Vagina (tissue), 2 donors: ENCODE measurements around the gene GH2. TPM values are rescaled to one million over a fixed set of nuclear protein-coding genes. Genes with fewer than 3 reads are reported as not detected.
"Not testable (repeated sequence)": the region's sequence is repeated elsewhere in the genome, so short reads cannot be mapped to it uniquely, and the experiment has no call there.

Source experiments
- DNase-seq, 2 donors: peaks; one replicate each; pipeline ENCODE4 v3.0.0-alpha.2; 2017; ENCODE audit errors: extremely low spot score in 2 of 2
- H3K27ac ChIP-seq: fragments of 200-600 bp; sonication (generic); one replicate; pipeline ENCODE4 v1.5.1; 2019
- H3K27me3 ChIP-seq: fragments of 200-600 bp; sonication (generic); one replicate; pipeline ENCODE4 v1.5.1; 2019
- H3K36me3 ChIP-seq, 2 donors: fragments of 200-600 bp; sonication (generic); one replicate each; pipeline ENCODE4 v1.5.1; 2017 to 2019
- H3K4me1 ChIP-seq: fragments of 200-600 bp; sonication (generic); one replicate; pipeline ENCODE4 v1.5.1; 2019
- H3K4me3 ChIP-seq, 2 donors: fragments of 200-600 bp; sonication (generic); 1 replicate in 1 of 2; 2 replicates in 1 of 2; pipeline ENCODE4 v1.5.1; 2016 to 2019
- H3K9me3 ChIP-seq: fragments of 200-600 bp; sonication (generic); one replicate; pipeline ENCODE4 v1.5.1; 2019
- POLR2A ChIP-seq, 2 donors: fragments of 450-650 bp; IDR thresholded peaks; one replicate each; pipeline ENCODE4 v1.6.1; 2017; ENCODE audit warnings: antibody characterized with exemption in 2 of 2, mild to moderate bottlenecking in 2 of 2, moderate library complexity in 2 of 2
- POLR2AphosphoS5 ChIP-seq, 2 donors: sonication (generic); formaldehyde crosslinking; IDR thresholded peaks; one replicate each; pipeline ENCODE4 v1.9.0; 2017; ENCODE audit warnings: antibody characterized with exemption in 2 of 2, mild to moderate bottlenecking in 2 of 2, low read depth in 1 of 2; ENCODE audit not compliant: insufficient read depth in 1 of 2
- intact Hi-C: fragments of 100-400 bp; cut with DNase I; formaldehyde crosslinking; loops from one replicate; pipeline ENCODE4 v1.15.1; 2023
- total RNA-seq: library from RNA; depleted of rRNA; stranded (reverse); fragments of >200 nt; gene quantifications from one replicate; pipeline ENCODE4 v1.2.3, GENCODE V29; 2016
- TF ChIP-seq, protein P1 (sequence below), 3 experiments: fragments of 450-650 bp in 2 of 3; fragments of 200-600 bp in 1 of 3; sonication (generic) in 1 of 3; IDR thresholded peaks; one replicate each; pipeline ENCODE4 v1.5.1; 2017 to 2019; ENCODE audit warnings: antibody characterized with exemption in 3 of 3, mild to moderate bottlenecking in 2 of 3, moderate library complexity in 2 of 3

The GH2 gene
- total RNA-seq, 1 donor from 2014 or later, result not detected

DNA sequence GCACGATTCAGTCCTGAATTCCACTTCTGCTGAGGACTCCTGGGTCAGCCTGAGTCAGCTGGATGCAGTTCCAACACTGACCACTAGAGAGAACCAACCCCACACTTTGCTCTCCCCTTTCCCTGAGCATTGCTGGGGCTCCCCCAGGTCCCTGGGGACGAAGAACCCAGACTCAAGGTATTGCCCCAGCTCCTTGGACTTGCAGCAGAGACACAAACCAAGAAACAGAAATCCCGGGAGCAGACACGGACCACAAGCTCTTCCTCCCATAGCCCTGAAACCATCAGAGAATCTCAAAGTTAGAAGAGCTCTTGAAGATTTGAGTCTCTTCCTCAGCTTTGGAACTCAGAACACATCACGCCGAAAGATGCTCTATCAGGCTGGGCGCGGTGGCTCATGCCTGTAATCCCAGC is 37.6 kb upstream of the GH2 start:
- DNase-seq, result no peak
- H3K9me3 ChIP-seq, result no peaks in the 10 kb centered on the region
- no peaks in the 10 kb centered on the region for H3K27me3 ChIP-seq

DNA sequence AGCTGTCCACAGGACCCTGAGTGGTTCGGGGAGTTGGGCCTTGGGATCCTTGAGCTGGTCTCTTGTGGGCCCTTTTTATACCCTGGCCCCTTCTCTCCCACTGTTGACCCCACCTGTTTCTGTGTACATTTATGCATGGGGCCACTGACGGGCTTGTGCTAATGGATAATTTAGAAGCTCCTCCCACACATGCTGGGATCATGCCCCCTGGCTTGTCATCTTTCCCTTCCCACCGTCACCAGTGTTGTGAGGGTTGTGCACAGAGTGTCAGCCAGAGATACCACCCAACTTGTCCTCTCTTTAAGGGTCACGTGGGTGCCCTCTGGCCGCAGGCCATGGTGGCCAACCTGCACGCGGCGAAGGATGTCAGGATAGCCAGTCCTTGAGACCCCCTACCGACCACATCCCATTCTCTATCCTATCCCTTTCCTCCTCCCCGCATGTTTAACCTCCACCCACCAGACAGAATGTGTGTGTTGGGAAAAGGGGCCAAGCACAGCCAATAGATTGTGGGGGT is 37.1 kb upstream of the GH2 start, which contains the start of gene GH1:
Gene GH1, minus strand, starts transcription at position 51 of the 517 bp plus-strand sequence. CDS start 63 bp downstream, outside the sequence.
- intact Hi-C loops, result loop anchor here (10.0 kb wide), 2 partner anchors 106 to 216 kb away; partner anchors contain the start of genes ERN1 and ICAM2
- H3K4me3 ChIP-seq, H3K27ac ChIP-seq, H3K4me1 ChIP-seq, H3K36me3 ChIP-seq, DNase-seq, H3K9me3 ChIP-seq, H3K27me3 ChIP-seq: not testable (repeated sequence)

More for the DNA sequence above, 37.6 kb upstream of the GH2 start:
- TF ChIP-seq, protein P1, sequence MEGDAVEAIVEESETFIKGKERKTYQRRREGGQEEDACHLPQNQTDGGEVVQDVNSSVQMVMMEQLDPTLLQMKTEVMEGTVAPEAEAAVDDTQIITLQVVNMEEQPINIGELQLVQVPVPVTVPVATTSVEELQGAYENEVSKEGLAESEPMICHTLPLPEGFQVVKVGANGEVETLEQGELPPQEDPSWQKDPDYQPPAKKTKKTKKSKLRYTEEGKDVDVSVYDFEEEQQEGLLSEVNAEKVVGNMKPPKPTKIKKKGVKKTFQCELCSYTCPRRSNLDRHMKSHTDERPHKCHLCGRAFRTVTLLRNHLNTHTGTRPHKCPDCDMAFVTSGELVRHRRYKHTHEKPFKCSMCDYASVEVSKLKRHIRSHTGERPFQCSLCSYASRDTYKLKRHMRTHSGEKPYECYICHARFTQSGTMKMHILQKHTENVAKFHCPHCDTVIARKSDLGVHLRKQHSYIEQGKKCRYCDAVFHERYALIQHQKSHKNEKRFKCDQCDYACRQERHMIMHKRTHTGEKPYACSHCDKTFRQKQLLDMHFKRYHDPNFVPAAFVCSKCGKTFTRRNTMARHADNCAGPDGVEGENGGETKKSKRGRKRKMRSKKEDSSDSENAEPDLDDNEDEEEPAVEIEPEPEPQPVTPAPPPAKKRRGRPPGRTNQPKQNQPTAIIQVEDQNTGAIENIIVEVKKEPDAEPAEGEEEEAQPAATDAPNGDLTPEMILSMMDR (IDR thresholded peaks at IDR 0.05), result peak; percentile 92 to 95 (median 93)
- TF ChIP-seq POLR2A (IDR thresholded peaks at IDR 0.05), result no peak
- Histone ChIP-seq H3K36me3 (no peaks in the 10 kb centered on the region), H3K4me1 (no peaks in the 10 kb centered on the region), H3K4me3 (no peak overlapping the region), H3K27ac (no peak overlapping the region)
- intact Hi-C loops, result loop anchor here (10.0 kb wide), 2 partner anchors 105 to 215 kb away; partner anchors contain the start of genes ERN1 and ICAM2

DNA sequence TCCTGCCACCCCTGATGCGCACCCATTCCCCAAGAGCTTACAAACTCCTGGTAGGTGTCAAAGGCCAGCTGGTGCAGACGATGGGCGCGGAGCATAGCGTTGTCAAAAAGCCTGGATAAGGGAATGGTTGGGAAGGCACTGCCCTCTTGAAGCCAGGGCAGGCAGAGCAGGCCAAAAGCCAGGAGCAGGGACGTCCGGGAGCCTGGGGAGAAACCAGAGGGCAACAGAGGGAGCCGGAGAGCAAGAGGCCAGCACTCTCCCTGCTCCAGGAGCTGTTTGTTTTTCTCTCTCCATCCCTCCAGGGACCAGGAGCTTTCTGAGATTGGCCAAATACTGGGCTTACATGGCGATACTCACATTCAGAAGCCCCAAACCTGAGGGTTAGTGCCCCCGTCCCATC is 36.6 kb upstream of the GH2 start:
- intact Hi-C loops, result loop anchor here (10.0 kb wide), 2 partner anchors 106 to 216 kb away; partner anchors contain the start of genes ERN1 and ICAM2
- Histone ChIP-seq H3K9me3 (no peaks in the 10 kb centered on the region), H3K27ac (no peak overlapping the region)

DNA sequence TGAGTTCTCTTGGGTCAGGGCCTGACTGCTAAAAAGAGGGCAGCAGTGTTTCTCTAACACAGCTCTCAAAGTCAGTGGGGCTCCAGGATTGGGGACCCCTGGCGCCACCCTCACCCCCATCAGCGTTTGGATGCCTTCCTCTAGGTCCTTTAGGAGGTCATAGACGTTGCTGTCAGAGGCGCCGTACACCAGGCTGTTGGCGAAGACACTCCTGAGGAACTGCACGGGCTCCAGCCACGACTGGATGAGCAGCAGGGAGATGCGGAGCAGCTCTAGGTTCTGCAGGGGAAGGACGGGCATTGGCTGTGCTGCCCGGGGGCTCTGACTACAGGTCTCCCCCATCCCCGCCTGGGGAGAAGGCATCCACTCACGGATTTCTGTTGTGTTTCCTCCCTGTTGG is 35.9 kb upstream of the GH2 start:
- no peak overlapping the region for H3K27ac ChIP-seq
- no peak for DNase-seq
- no peaks in the 10 kb centered on the region for H3K27me3 ChIP-seq
- TF ChIP-seq POLR2A (IDR thresholded peaks at IDR 0.05) (no peak), POLR2AphosphoS5 (IDR thresholded peaks at IDR 0.05; ENCODE audit: insufficient read depth in 1 of 2, low read depth in 1 of 2) (no peak)
- TF ChIP-seq, protein P1 (IDR thresholded peaks at IDR 0.05), result no peak
- H3K9me3 ChIP-seq, result no peaks in the 10 kb centered on the region
- intact Hi-C loops, result loop anchor here (10.0 kb wide), 2 partner anchors 107 to 217 kb away; partner anchors contain the start of genes ERN1 and ICAM2
- H3K36me3 ChIP-seq, result no peaks in the 10 kb centered on the region
- no peaks in the 10 kb centered on the region for H3K4me1 ChIP-seq
- H3K4me3 ChIP-seq, result no peak overlapping the region

More for the DNA sequence above, 36.6 kb upstream of the GH2 start:
- TF ChIP-seq POLR2AphosphoS5 (IDR thresholded peaks at IDR 0.05; ENCODE audit: insufficient read depth in 1 of 2, low read depth in 1 of 2) (no peak), POLR2A (IDR thresholded peaks at IDR 0.05) (no peak)
- TF ChIP-seq, protein P1 (IDR thresholded peaks at IDR 0.05), result no peak
- no peak overlapping the region for H3K4me3 ChIP-seq
- no peak for DNase-seq
- no peaks in the 10 kb centered on the region for H3K36me3 ChIP-seq
- no peaks in the 10 kb centered on the region for H3K4me1 ChIP-seq
- H3K27me3 ChIP-seq, result no peaks in the 10 kb centered on the region

DNA sequence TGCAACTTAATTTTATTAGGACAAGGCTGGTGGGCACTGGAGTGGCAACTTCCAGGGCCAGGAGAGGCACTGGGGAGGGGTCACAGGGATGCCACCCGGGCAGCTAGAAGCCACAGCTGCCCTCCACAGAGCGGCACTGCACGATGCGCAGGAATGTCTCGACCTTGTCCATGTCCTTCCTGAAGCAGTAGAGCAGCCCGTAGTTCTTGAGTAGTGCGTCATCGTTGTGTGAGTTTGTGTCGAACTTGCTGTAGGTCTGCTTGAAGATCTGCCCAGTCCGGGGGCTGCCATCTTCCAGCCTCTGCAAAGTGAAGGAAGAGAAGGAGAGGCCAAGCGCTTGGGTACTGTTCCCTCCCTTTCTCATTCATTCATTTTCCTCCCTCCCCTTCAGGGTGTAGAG is 35.5 kb upstream of the GH2 start:
- not testable (repeated sequence) for H3K9me3 ChIP-seq, DNase-seq, H3K4me1 ChIP-seq, H3K27me3 ChIP-seq, H3K4me3 ChIP-seq, H3K27ac ChIP-seq, H3K36me3 ChIP-seq
- intact Hi-C loops, result loop anchor here (10.0 kb wide), 2 partner anchors 108 to 218 kb away; partner anchors contain the start of genes ERN1 and ICAM2

DNA sequence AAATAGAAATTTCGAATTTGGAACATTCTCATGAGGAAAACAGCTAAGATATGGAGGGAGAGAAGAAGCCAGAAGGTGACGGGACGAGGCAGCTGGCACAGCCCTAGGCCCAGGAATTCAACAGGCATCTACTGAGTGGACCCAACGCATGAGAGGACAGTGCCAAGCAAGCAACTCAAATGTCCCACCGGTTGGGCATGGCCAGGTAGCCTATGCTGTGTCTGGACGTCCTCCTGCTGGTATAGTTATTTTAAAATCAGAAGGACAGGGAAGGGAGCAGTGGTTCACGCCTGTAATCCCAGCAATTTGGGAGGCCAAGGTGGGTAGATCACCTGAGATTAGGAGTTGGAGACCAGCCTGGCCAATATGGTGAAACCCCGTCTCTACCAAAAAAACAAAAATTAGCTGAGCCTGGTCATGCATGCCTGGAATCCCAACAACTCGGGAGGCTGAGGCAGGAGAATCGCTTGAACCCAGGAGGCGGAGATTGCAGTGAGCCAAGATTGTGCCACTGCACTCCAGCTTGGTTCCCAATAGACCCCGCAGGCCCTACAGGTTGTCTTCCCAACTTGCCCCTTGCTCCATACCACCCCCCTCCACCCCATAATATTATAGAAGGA is 34.9 kb upstream of the GH2 start:
- no peaks in the 10 kb centered on the region for H3K9me3 ChIP-seq
- intact Hi-C loops, result loop anchor here (10.0 kb wide), 2 partner anchors 108 to 218 kb away; partner anchors contain the start of genes ERN1 and ICAM2
- no peaks in the 10 kb centered on the region for H3K36me3 ChIP-seq
- TF ChIP-seq POLR2A (IDR thresholded peaks at IDR 0.05) (no peak), POLR2AphosphoS5 (IDR thresholded peaks at IDR 0.05; ENCODE audit: insufficient read depth in 1 of 2, low read depth in 1 of 2) (no peak)
- TF ChIP-seq, protein P1 (IDR thresholded peaks at IDR 0.05), result no peak
- H3K4me1 ChIP-seq, result no peaks in the 10 kb centered on the region
- no peak for DNase-seq
- H3K27ac ChIP-seq, result no peak overlapping the region
- no peak overlapping the region for H3K4me3 ChIP-seq
- H3K27me3 ChIP-seq, result no peaks in the 10 kb centered on the region

DNA sequence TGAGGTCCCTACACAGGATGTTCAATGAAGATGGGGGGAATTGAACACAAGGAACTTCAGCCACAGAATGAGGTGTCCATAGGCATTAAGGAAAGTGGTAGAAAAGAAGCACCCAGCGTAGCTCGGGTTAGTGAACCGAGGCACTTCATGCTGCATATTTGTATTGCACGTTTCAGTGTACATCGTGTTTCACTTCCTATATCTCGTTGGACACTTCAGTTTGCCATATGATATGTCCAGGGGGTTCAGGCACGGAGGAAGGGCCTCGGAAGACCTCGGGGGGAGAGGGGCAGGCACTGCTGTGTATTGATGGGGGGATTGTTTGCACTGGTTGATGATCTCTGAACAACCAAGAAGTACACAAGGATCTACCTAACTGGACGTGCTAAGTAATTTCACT is 34.0 kb upstream of the GH2 start:
- not testable (repeated sequence) for H3K36me3 ChIP-seq, H3K4me3 ChIP-seq, H3K9me3 ChIP-seq, H3K27ac ChIP-seq, H3K4me1 ChIP-seq, DNase-seq, H3K27me3 ChIP-seq
- intact Hi-C loops, result loop anchor here (10.0 kb wide), 2 partner anchors 109 to 219 kb away; partner anchors contain the start of genes ERN1 and ICAM2
